HEK293 (cell line): ENCODE data around the gene LCA5L.
"Not testable (repeated sequence)": the region's sequence is repeated elsewhere in the genome, so short reads cannot be mapped to it uniquely, and the experiment has no call there.

ENCODE experiments used
- HOXA7 ChIP-seq: sonication (generic); formaldehyde crosslinking; IDR thresholded peaks from 2 replicates; pipeline ENCODE4 v1.8.1; 2022; ENCODE audit warnings: missing genetic modification reagents, borderline replicate concordance
- SP3 ChIP-seq: fragments of 450-650 bp; formaldehyde crosslinking; IDR thresholded peaks from 2 replicates; pipeline ENCODE4 v1.5.1; 2016; ENCODE audit warnings: missing biosample characterization, missing genetic modification characterization
- ZBTB1 ChIP-seq: fragments of 450-650 bp; formaldehyde crosslinking; IDR thresholded peaks from 2 replicates; pipeline ENCODE4 v1.5.1; 2016; ENCODE audit warnings: missing biosample characterization, missing genetic modification characterization
- ZBTB6 ChIP-seq: fragments of 450-650 bp; formaldehyde crosslinking; IDR thresholded peaks from 2 replicates; pipeline ENCODE4 v1.5.1; 2017; ENCODE audit warnings: missing biosample characterization, missing genetic modification characterization
- ZFP3 ChIP-seq: fragments of 450-650 bp; formaldehyde crosslinking; IDR thresholded peaks from 2 replicates; pipeline ENCODE4 v1.5.1; 2016; ENCODE audit warnings: low read depth, missing biosample characterization, missing genetic modification characterization
- ZNF10 ChIP-seq: fragments of 450-650 bp; formaldehyde crosslinking; IDR thresholded peaks from 2 replicates; pipeline ENCODE4 v1.5.1; 2017; ENCODE audit warnings: missing biosample characterization, missing genetic modification characterization
- ZNF133 ChIP-seq: fragments of 450-650 bp; formaldehyde crosslinking; IDR thresholded peaks from 2 replicates; pipeline ENCODE4 v1.5.1; 2016; ENCODE audit warnings: missing biosample characterization, missing genetic modification characterization
- ZNF214 ChIP-seq: fragments of 450-650 bp; formaldehyde crosslinking; IDR thresholded peaks from 2 replicates; pipeline ENCODE4 v1.5.1; 2017; ENCODE audit warnings: missing biosample characterization, mild to moderate bottlenecking, missing genetic modification characterization, borderline replicate concordance
- ZNF473 ChIP-seq: fragments of 450-650 bp; formaldehyde crosslinking; IDR thresholded peaks from 2 replicates; pipeline ENCODE4 v1.5.1; 2017; ENCODE audit warnings: missing biosample characterization, missing genetic modification characterization
- ZNF558 ChIP-seq: fragments of 450-650 bp; formaldehyde crosslinking; IDR thresholded peaks from 2 replicates; pipeline ENCODE4 v1.5.1; 2016; ENCODE audit warnings: missing biosample characterization, missing genetic modification characterization
- ZNF621 ChIP-seq: fragments of 450-650 bp; formaldehyde crosslinking; IDR thresholded peaks from 2 replicates; pipeline ENCODE4 v1.5.1; 2017; ENCODE audit warnings: missing biosample characterization, missing genetic modification characterization
- ZNF704 ChIP-seq: fragments of 450-650 bp; formaldehyde crosslinking; IDR thresholded peaks from 2 replicates; pipeline ENCODE4 v1.5.1; 2016; ENCODE audit warnings: missing biosample characterization, missing genetic modification characterization
- TF ChIP-seq, protein P1 (sequence below): fragments of 450-650 bp; formaldehyde crosslinking; IDR thresholded peaks from 2 replicates; pipeline ENCODE4 v1.5.1; 2016; ENCODE audit warnings: missing biosample characterization, missing genetic modification characterization
- TF ChIP-seq, protein P2 (sequence below): fragments of 450-650 bp; formaldehyde crosslinking; IDR thresholded peaks from 2 replicates; pipeline ENCODE4 v1.5.1; 2016; ENCODE audit warnings: missing biosample characterization, missing genetic modification characterization

DNA sequence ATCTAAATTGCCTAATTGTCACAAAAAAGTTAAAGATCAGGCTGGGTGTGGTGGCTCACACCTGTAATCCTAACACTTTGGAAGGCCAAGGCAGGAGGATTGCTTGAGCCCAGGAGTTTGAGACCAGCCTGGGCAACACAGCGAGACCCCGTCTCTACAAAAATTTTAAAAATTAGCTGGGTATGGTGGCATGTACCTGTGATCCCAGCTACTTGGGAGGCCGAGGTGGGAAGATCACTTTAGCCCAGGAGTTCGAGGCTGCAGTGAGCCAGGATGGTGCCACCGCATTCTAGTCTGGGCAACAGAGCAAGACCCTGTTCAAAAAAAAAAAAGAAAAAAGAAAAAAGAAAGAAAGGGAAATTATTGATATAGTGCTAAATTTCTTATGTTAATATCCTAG is 26.4 kb downstream of the LCA5L start:
- TF ChIP-seq SP3 (tag by site-specific recombination); ZNF473; ZNF10; ZNF704 (tag by site-specific recombination); ZNF621 (tag by site-specific recombination); ZFP3 (tag by site-specific recombination); ZNF214 (tag by site-specific recombination); ZBTB6 (tag by site-specific recombination); ZNF558; ZBTB1 (tag by site-specific recombination); ZNF133 (tag by site-specific recombination); HOXA7 (CRISPR knock-in tag): not testable (repeated sequence)
- TF ChIP-seq, protein P1, sequence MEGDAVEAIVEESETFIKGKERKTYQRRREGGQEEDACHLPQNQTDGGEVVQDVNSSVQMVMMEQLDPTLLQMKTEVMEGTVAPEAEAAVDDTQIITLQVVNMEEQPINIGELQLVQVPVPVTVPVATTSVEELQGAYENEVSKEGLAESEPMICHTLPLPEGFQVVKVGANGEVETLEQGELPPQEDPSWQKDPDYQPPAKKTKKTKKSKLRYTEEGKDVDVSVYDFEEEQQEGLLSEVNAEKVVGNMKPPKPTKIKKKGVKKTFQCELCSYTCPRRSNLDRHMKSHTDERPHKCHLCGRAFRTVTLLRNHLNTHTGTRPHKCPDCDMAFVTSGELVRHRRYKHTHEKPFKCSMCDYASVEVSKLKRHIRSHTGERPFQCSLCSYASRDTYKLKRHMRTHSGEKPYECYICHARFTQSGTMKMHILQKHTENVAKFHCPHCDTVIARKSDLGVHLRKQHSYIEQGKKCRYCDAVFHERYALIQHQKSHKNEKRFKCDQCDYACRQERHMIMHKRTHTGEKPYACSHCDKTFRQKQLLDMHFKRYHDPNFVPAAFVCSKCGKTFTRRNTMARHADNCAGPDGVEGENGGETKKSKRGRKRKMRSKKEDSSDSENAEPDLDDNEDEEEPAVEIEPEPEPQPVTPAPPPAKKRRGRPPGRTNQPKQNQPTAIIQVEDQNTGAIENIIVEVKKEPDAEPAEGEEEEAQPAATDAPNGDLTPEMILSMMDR: not testable (repeated sequence)
- TF ChIP-seq, protein P2, sequence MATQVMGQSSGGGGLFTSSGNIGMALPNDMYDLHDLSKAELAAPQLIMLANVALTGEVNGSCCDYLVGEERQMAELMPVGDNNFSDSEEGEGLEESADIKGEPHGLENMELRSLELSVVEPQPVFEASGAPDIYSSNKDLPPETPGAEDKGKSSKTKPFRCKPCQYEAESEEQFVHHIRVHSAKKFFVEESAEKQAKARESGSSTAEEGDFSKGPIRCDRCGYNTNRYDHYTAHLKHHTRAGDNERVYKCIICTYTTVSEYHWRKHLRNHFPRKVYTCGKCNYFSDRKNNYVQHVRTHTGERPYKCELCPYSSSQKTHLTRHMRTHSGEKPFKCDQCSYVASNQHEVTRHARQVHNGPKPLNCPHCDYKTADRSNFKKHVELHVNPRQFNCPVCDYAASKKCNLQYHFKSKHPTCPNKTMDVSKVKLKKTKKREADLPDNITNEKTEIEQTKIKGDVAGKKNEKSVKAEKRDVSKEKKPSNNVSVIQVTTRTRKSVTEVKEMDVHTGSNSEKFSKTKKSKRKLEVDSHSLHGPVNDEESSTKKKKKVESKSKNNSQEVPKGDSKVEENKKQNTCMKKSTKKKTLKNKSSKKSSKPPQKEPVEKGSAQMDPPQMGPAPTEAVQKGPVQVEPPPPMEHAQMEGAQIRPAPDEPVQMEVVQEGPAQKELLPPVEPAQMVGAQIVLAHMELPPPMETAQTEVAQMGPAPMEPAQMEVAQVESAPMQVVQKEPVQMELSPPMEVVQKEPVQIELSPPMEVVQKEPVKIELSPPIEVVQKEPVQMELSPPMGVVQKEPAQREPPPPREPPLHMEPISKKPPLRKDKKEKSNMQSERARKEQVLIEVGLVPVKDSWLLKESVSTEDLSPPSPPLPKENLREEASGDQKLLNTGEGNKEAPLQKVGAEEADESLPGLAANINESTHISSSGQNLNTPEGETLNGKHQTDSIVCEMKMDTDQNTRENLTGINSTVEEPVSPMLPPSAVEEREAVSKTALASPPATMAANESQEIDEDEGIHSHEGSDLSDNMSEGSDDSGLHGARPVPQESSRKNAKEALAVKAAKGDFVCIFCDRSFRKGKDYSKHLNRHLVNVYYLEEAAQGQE (tag by site-specific recombination): not testable (repeated sequence)
